GM21390 (cell line): ENCODE measurements around the gene MYO1D.
"Not testable (repeated sequence)": the region's sequence is repeated elsewhere in the genome, so short reads cannot be mapped to it uniquely, and the experiment has no call there.

Experiments
- ATAC-seq: cut with Tn5 transposase; IDR thresholded peaks from one replicate; pipeline ENCODE4 v1.9.1; 2021; ENCODE audit not compliant: unreplicated experiment

The MYO1D gene

GRCh38 chr17:32481193-32481592 lies 395.7 kb downstream of the MYO1D start:
- ATAC-seq: no peak

GRCh38 chr17:32479074-32479617 lies 397.8 kb downstream of the MYO1D start:
- no peak for ATAC-seq

GRCh38 chr17:32477220-32477619 lies 399.7 kb downstream of the MYO1D start:
- ATAC-seq: no peak

- no peak for ATAC-seq
Measured at GRCh38 chr17:32475258-32475657, 401.7 kb downstream of the MYO1D start.

- ATAC-seq: no peak
Measured at GRCh38 chr17:32471652-32472051, 405.3 kb downstream of the MYO1D start.

- no peak for ATAC-seq
Measured at GRCh38 chr17:32470405-32471167, 406.3 kb downstream of the MYO1D start.

GRCh38 chr17:32467949-32468348 lies 409.0 kb downstream of the MYO1D start:
- ATAC-seq: no peak

- no peak for ATAC-seq
Measured at GRCh38 chr17:32464374-32464773, 412.6 kb downstream of the MYO1D start.

- ATAC-seq: no peak
Measured at GRCh38 chr17:32463304-32463703, 413.6 kb downstream of the MYO1D start.

GRCh38 chr17:32461853-32462617 lies 414.9 kb downstream of the MYO1D start:
- no peak for ATAC-seq

GRCh38 chr17:32461498-32461852 lies 415.4 kb downstream of the MYO1D start:
- ATAC-seq: no peak

GRCh38 chr17:32460054-32460453 lies 416.9 kb downstream of the MYO1D start:
- no peak for ATAC-seq

GRCh38 chr17:32458371-32458770 lies 418.6 kb downstream of the MYO1D start:
- ATAC-seq: no peak

- no peak for ATAC-seq
Measured at GRCh38 chr17:32453370-32453769, 423.6 kb downstream of the MYO1D start.

GRCh38 chr17:32452281-32452680 lies 424.6 kb downstream of the MYO1D start:
- no peak for ATAC-seq

- no peak for ATAC-seq
Measured at GRCh38 chr17:32451879-32452278, 425.0 kb downstream of the MYO1D start.

GRCh38 chr17:32450379-32450778 lies 426.5 kb downstream of the MYO1D start:
- ATAC-seq: not testable (repeated sequence)

- no peak for ATAC-seq
Measured at GRCh38 chr17:32449963-32450362, 427.0 kb downstream of the MYO1D start.

GRCh38 chr17:32446949-32447348 lies 430.0 kb downstream of the MYO1D start:
- ATAC-seq: no peak

GRCh38 chr17:32445971-32446370 lies 431.0 kb downstream of the MYO1D start:
- ATAC-seq: no peak

- ATAC-seq: no peak
Measured at GRCh38 chr17:32445497-32445896, 431.4 kb downstream of the MYO1D start.

- ATAC-seq: no peak
Measured at GRCh38 chr17:32445074-32445415, 431.9 kb downstream of the MYO1D start.
